H9 (cell line): ENCODE measurements around the gene C19orf25. TPM values are rescaled to one million over a fixed set of nuclear protein-coding genes. Genes with fewer than 3 reads are reported as not detected.

Experiments
- DNase-seq: peaks from one replicate; pipeline ENCODE4 v3.0.0-alpha.2; 2017
- H2AFZ ChIP-seq: one replicate; pipeline ENCODE4 v1.6.1; 2013; ENCODE audit warnings: mild to moderate bottlenecking, low read length, control low read depth, moderate library complexity
- H2AK5ac ChIP-seq: 2 replicates; pipeline ENCODE4 v1.6.1; 2013; ENCODE audit warnings: low read length, control low read depth, mixed read lengths; ENCODE audit not compliant: insufficient read length
- H2BK120ac ChIP-seq: one replicate; pipeline ENCODE4 v1.6.1; 2013; ENCODE audit warnings: low read depth, mild to moderate bottlenecking, low read length, control low read depth, inconsistent platforms; ENCODE audit not compliant: poor library complexity, severe bottlenecking
- H2BK12ac ChIP-seq: 2 replicates; pipeline ENCODE4 v1.6.1; 2013; ENCODE audit warnings: low read length, control low read depth, mixed read lengths, low read depth; ENCODE audit not compliant: insufficient read length
- H2BK15ac ChIP-seq: 2 replicates; pipeline ENCODE4 v1.6.1; 2013; ENCODE audit warnings: low read depth, low read length, control low read depth
- H2BK20ac ChIP-seq: one replicate; pipeline ENCODE4 v1.6.1; 2013; ENCODE audit warnings: low read depth, mild to moderate bottlenecking, low read length, control low read depth, inconsistent platforms; ENCODE audit not compliant: poor library complexity, severe bottlenecking
- H2BK5ac ChIP-seq: 2 replicates; pipeline ENCODE4 v1.6.1; 2013; ENCODE audit warnings: low read length, control low read depth, mixed read lengths; ENCODE audit not compliant: insufficient read length
- H3K14ac ChIP-seq: 2 replicates; pipeline ENCODE4 v1.6.1; 2013; ENCODE audit warnings: low read length, control low read depth; ENCODE audit not compliant: insufficient read depth
- H3K18ac ChIP-seq: 2 replicates; pipeline ENCODE4 v1.6.1; 2013; ENCODE audit warnings: low read depth, mild to moderate bottlenecking, mixed read lengths, low read length, control low read depth; ENCODE audit not compliant: insufficient read length
- H3K23ac ChIP-seq: 2 replicates; pipeline ENCODE4 v1.6.1; 2013; ENCODE audit warnings: low read length, control low read depth, mixed read lengths, low read depth; ENCODE audit not compliant: insufficient read length
- H3K23me2 ChIP-seq: 2 replicates; pipeline ENCODE4 v1.6.1; 2013; ENCODE audit warnings: low read depth, mild to moderate bottlenecking, mixed read lengths, low read length, control low read depth; ENCODE audit not compliant: insufficient read length, poor library complexity, severe bottlenecking
- H3K27ac ChIP-seq: 2 replicates; pipeline ENCODE4 v1.5.1; 2013; ENCODE audit warnings: low read length, control low read depth, mixed read lengths, low read depth; ENCODE audit not compliant: insufficient read length
- H3K27me3 ChIP-seq: 2 replicates; pipeline ENCODE4 v1.6.1; 2013; ENCODE audit warnings: low read length, control low read depth, inconsistent platforms; ENCODE audit not compliant: insufficient read depth
- H3K4ac ChIP-seq: 2 replicates; pipeline ENCODE4 v1.6.1; 2013; ENCODE audit warnings: low read depth, mild to moderate bottlenecking, control low read depth, inconsistent platforms, low read length, moderate library complexity
- H3K4me1 ChIP-seq: 2 replicates; pipeline ENCODE4 v1.6.1; 2013; ENCODE audit warnings: low read length, control low read depth, inconsistent platforms; ENCODE audit not compliant: insufficient read depth
- H3K4me2 ChIP-seq: 2 replicates; pipeline ENCODE4 v1.6.1; 2013; ENCODE audit warnings: low read length, control low read depth, mixed read lengths; ENCODE audit not compliant: insufficient read length, insufficient read depth
- H3K56ac ChIP-seq: 2 replicates; pipeline ENCODE4 v1.6.1; 2013; ENCODE audit warnings: low read depth, mild to moderate bottlenecking, mixed read lengths, low read length, control low read depth; ENCODE audit not compliant: insufficient read length
- H3K79me1 ChIP-seq: 2 replicates; pipeline ENCODE4 v1.6.1; 2013; ENCODE audit warnings: low read depth, mild to moderate bottlenecking, moderate library complexity, low read length, control low read depth, inconsistent platforms; ENCODE audit not compliant: insufficient read depth, poor library complexity, severe bottlenecking
- H3K79me2 ChIP-seq: 2 replicates; pipeline ENCODE4 v1.6.1; 2013; ENCODE audit warnings: low read length, control low read depth, inconsistent platforms; ENCODE audit not compliant: insufficient read depth
- H3K9ac ChIP-seq: 2 replicates; pipeline ENCODE4 v1.6.1; 2013; ENCODE audit warnings: low read length, control low read depth, mixed read lengths; ENCODE audit not compliant: insufficient read length; ENCODE audit errors: extremely low read depth
- H3K9me3 ChIP-seq: one replicate; pipeline ENCODE4 v1.6.1; 2013; ENCODE audit warnings: low read depth, low read length, inconsistent platforms; ENCODE audit not compliant: control insufficient read depth
- H3T11ph ChIP-seq: one replicate; pipeline ENCODE4 v1.6.1; 2013; ENCODE audit warnings: mild to moderate bottlenecking, low read length, control low read depth, inconsistent platforms
- H4K20me1 ChIP-seq: one replicate; pipeline ENCODE4 v1.6.1; 2013; ENCODE audit not compliant: control insufficient read depth, insufficient read length, insufficient read depth
- H4K5ac ChIP-seq: 2 replicates; pipeline ENCODE4 v1.6.1; 2013; ENCODE audit warnings: low read depth, mild to moderate bottlenecking, mixed read lengths, low read length, control low read depth; ENCODE audit not compliant: insufficient read length
- H4K8ac ChIP-seq: replicated peaks from 2 replicates; pipeline ENCODE4 v1.6.1; 2013; ENCODE audit warnings: low read length, control low read depth, mixed read lengths, low read depth; ENCODE audit not compliant: insufficient read length
- H4K91ac ChIP-seq: 2 replicates; pipeline ENCODE4 v1.6.1; 2013; ENCODE audit warnings: low read depth, mild to moderate bottlenecking, moderate library complexity, mixed read lengths, low read length, control low read depth; ENCODE audit not compliant: insufficient read length
- H3K27ac Mint-ChIP-seq, 3 experiments: 2 replicates in 2 of 3; 3 replicates in 1 of 3; pipeline ENCODE4 v1.8.0; 2020 to 2021; ENCODE audit warnings: mixed read lengths in 3 of 3, mild to moderate bottlenecking in 1 of 3, moderate library complexity in 1 of 3
- H3K27me3 Mint-ChIP-seq: 2 replicates; pipeline ENCODE4 v1.8.0; 2021; ENCODE audit warnings: low read depth, mild to moderate bottlenecking, moderate library complexity, mixed read lengths
- H3K36me3 Mint-ChIP-seq, 3 experiments: 2 replicates in 2 of 3; 3 replicates in 1 of 3; pipeline ENCODE4 v1.8.0; 2020 to 2021; ENCODE audit warnings: low read depth in 3 of 3, mixed read lengths in 3 of 3; ENCODE audit not compliant: insufficient read depth in 1 of 3
- H3K4me1 Mint-ChIP-seq, 2 experiments: 2 replicates each; pipeline ENCODE4 v1.8.0; 2020; ENCODE audit warnings: mixed read lengths in 2 of 2
- H3K4me3 Mint-ChIP-seq, 2 experiments: 2 replicates in 1 of 2; 3 replicates in 1 of 2; pipeline ENCODE4 v1.8.0; 2020 to 2021; ENCODE audit warnings: mild to moderate bottlenecking in 2 of 2, mixed read lengths in 2 of 2, moderate library complexity in 1 of 2
- H3K9me3 Mint-ChIP-seq, 2 experiments: 2 replicates in 1 of 2; 3 replicates in 1 of 2; pipeline ENCODE4 v1.8.0; 2020; ENCODE audit warnings: mild to moderate bottlenecking in 2 of 2, mixed read lengths in 2 of 2, moderate library complexity in 1 of 2
- WGBS: extraction: QIAGEN DNeasy Blood & Tissue Kit; methylation state at CpG from one replicate; pipeline ENCODE4 v1.1.7; 2013; ENCODE audit warnings: missing lambda C conversion rate, low lambda C conversion rate, mixed read lengths; ENCODE audit not compliant: insufficient read length; ENCODE audit errors: extremely low coverage; 5-methylcytosine and 5-hydroxymethylcytosine counted together
- total RNA-seq: library from RNA; stranded (reverse); gene quantifications from 2 replicates; pipeline ENCODE4 v1.2.1, GENCODE V29; 2021
- TF ChIP-seq, protein P1 (sequence below): fragments of 200-600 bp; sonication (generic); conservative IDR thresholded peaks from 3 replicates; pipeline ENCODE4 v1.8.0; 2021; ENCODE audit warnings: antibody characterized with exemption, mild to moderate bottlenecking

C19orf25 gene
- total RNA-seq, 1 experiment from 2014 or later: 36.8 TPM

DNA sequence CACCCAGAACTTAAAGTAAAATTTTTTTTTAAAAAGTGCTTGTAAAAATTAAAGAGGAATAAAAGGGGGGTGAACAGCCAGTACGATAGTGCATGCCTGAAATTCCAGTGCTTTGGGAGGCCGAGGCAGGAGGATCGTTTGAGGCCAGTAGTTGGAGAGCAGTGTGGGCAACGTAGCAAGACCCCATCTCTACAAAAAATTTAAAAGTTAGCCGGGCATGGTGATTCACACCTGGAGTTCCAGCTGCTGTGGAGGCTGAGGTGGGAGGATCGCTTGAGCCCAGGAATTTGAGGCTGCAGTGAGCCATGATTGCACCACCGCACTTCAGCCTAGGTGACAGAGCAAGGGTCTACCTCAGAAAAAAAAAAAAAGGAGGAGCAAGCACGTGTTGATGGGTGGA, 26.0 kb upstream of the C19orf25 start:
- H2BK12ac ChIP-seq: no peak overlapping the region
- H3K4me3 Mint-ChIP-seq: peak overlapping the region in 1 of 2 experiments; percentile 40; a peak in 1 of 5 replicates

More for the DNA sequence above, 26.0 kb upstream of the C19orf25 start:
- no peak overlapping the region for H4K8ac ChIP-seq
- H3K79me1 ChIP-seq: no peaks in the 10 kb centered on the region
- WGBS: no CpG with 5 or more reads among the region's 8 CpGs
- H3K4ac ChIP-seq: no peak overlapping the region
- H3T11ph ChIP-seq: no peak overlapping the region
- H3K9me3 ChIP-seq: no peaks in the 10 kb centered on the region
- no peak overlapping the region for H4K91ac ChIP-seq
- H3K27me3 Mint-ChIP-seq: peaks cover 68% of the 10 kb centered on the region
- peaks cover 11% of the 10 kb centered on the region for H3K23me2 ChIP-seq
- H3K23ac ChIP-seq: no peak overlapping the region
- no peak overlapping the region for H4K5ac ChIP-seq
- no peaks in the 10 kb centered on the region for H3K36me3 Mint-ChIP-seq
- TF ChIP-seq, protein P1, sequence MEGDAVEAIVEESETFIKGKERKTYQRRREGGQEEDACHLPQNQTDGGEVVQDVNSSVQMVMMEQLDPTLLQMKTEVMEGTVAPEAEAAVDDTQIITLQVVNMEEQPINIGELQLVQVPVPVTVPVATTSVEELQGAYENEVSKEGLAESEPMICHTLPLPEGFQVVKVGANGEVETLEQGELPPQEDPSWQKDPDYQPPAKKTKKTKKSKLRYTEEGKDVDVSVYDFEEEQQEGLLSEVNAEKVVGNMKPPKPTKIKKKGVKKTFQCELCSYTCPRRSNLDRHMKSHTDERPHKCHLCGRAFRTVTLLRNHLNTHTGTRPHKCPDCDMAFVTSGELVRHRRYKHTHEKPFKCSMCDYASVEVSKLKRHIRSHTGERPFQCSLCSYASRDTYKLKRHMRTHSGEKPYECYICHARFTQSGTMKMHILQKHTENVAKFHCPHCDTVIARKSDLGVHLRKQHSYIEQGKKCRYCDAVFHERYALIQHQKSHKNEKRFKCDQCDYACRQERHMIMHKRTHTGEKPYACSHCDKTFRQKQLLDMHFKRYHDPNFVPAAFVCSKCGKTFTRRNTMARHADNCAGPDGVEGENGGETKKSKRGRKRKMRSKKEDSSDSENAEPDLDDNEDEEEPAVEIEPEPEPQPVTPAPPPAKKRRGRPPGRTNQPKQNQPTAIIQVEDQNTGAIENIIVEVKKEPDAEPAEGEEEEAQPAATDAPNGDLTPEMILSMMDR: no peak
- DNase-seq: no peak
- no peak overlapping the region for H2BK120ac ChIP-seq
- H3K79me2 ChIP-seq: no peaks in the 10 kb centered on the region
- H3K4me1 ChIP-seq: no peaks in the 10 kb centered on the region
- H3K9me3 Mint-ChIP-seq: peaks cover 5 to 16% of the 10 kb centered on the region in 2 experiments
- no peak overlapping the region for H3K56ac ChIP-seq
- no peak overlapping the region for H3K4me2 ChIP-seq
- no peak overlapping the region for H3K27ac ChIP-seq
- no peaks in the 10 kb centered on the region for H4K20me1 ChIP-seq
- H3K14ac ChIP-seq: no peak overlapping the region
- no peak overlapping the region for H2BK5ac ChIP-seq
- no peak overlapping the region for H2BK20ac ChIP-seq
- H3K27ac Mint-ChIP-seq: no peak overlapping the region
- H3K27me3 ChIP-seq: no peaks in the 10 kb centered on the region; the same call in 1 of the 2 replicates
- H3K4me1 Mint-ChIP-seq: peaks cover 7 to 14% of the 10 kb centered on the region in 2 experiments
- no peak overlapping the region for H2AK5ac ChIP-seq
- no peak overlapping the region for H2AFZ ChIP-seq
- no peak overlapping the region for H3K18ac ChIP-seq
- H3K9ac ChIP-seq: no peak overlapping the region
- no peak overlapping the region for H2BK15ac ChIP-seq
